ENCODE results near the gene PTPRK. TPM values are rescaled to one million over a fixed set of nuclear protein-coding genes. Genes with fewer than 3 reads are reported as not detected.

PTPRK gene
- polyA plus RNA-seq, 2 donors = 4.3 to 5.1 TPM

- H3K36me3 ChIP-seq (ENCODE audit: control insufficient read depth in 2 of 2, insufficient read depth in 2 of 2, low read length in 1 of 2) = no peaks in the 10 kb centered on the region
- peak overlapping the region; percentile 93 to 95 for H3K27ac ChIP-seq (ENCODE audit: low read depth in 2 of 2, low read length in 1 of 2)
- H3K4me1 ChIP-seq (ENCODE audit: control insufficient read depth in 2 of 2, insufficient read depth in 2 of 2, low read length in 1 of 2) = no peaks in the 10 kb centered on the region
- WGBS, 2 donors = 10 to 12% methylated on average over 21 of the region's 21 CpGs
- peaks cover 0 to 3% of the 10 kb centered on the region in 2 donors for H3K27me3 ChIP-seq (ENCODE audit: control insufficient read depth in 1 of 2, insufficient read depth in 2 of 2, low read length in 2 of 2)
- H3K4me3 ChIP-seq (ENCODE audit: low read depth in 1 of 2, low read length in 2 of 2) = peak overlapping the region; percentile 79 to 80
- no peaks in the 10 kb centered on the region for H3K9me3 ChIP-seq (ENCODE audit: control insufficient read depth in 2 of 2, insufficient read depth in 1 of 2, low read depth in 1 of 2, low read length in 1 of 2)
Measured at GRCh38 chr6:128518434-128519131, 1.8 kb downstream of the PTPRK start.

GRCh38 chr6:128517124-128517523 is 3.3 kb downstream of the PTPRK start:
- Histone ChIP-seq H3K27me3 (ENCODE audit: control insufficient read depth in 1 of 2, insufficient read depth in 2 of 2, low read length in 2 of 2) (peaks cover 0 to 3% of the 10 kb centered on the region in 2 donors), H3K9me3 (ENCODE audit: control insufficient read depth in 2 of 2, insufficient read depth in 1 of 2, low read depth in 1 of 2, low read length in 1 of 2) (no peaks in the 10 kb centered on the region), H3K4me3 (ENCODE audit: low read depth in 1 of 2, low read length in 2 of 2) (no peak overlapping the region), H3K27ac (ENCODE audit: low read depth in 2 of 2, low read length in 1 of 2) (no peak overlapping the region), H3K4me1 (ENCODE audit: control insufficient read depth in 2 of 2, insufficient read depth in 2 of 2, low read length in 1 of 2) (no peaks in the 10 kb centered on the region), H3K36me3 (ENCODE audit: control insufficient read depth in 2 of 2, insufficient read depth in 2 of 2, low read length in 1 of 2) (no peaks in the 10 kb centered on the region)
- 81 to 86% methylated on average over 2 of the region's 2 CpGs for WGBS, 2 donors

- Histone ChIP-seq H3K36me3 (ENCODE audit: control insufficient read depth in 2 of 2, insufficient read depth in 2 of 2, low read length in 1 of 2) (no peaks in the 10 kb centered on the region), H3K4me3 (ENCODE audit: low read depth in 1 of 2, low read length in 2 of 2) (no peak overlapping the region), H3K4me1 (ENCODE audit: control insufficient read depth in 2 of 2, insufficient read depth in 2 of 2, low read length in 1 of 2) (no peaks in the 10 kb centered on the region), H3K27me3 (ENCODE audit: control insufficient read depth in 1 of 2, insufficient read depth in 2 of 2, low read length in 2 of 2) (peaks cover 0 to 3% of the 10 kb centered on the region in 2 donors), H3K9me3 (ENCODE audit: control insufficient read depth in 2 of 2, insufficient read depth in 1 of 2, low read depth in 1 of 2, low read length in 1 of 2) (no peaks in the 10 kb centered on the region), H3K27ac (ENCODE audit: low read depth in 2 of 2, low read length in 1 of 2) (no peak overlapping the region)
- 16 to 17% methylated on average over 1 of the region's 1 CpG for WGBS, 2 donors
Measured at GRCh38 chr6:128516514-128516898, 3.9 kb downstream of the PTPRK start.

GRCh38 chr6:128515550-128516513 is 4.6 kb downstream of the PTPRK start:
- WGBS, 2 donors = 52 to 58% methylated on average over 6 of the region's 6 CpGs

GRCh38 chr6:128513878-128514277 is 6.5 kb downstream of the PTPRK start:
- H3K27me3 ChIP-seq (ENCODE audit: control insufficient read depth in 1 of 2, insufficient read depth in 2 of 2, low read length in 2 of 2) = peaks cover 0 to 3% of the 10 kb centered on the region in 2 donors
- no peaks in the 10 kb centered on the region for H3K36me3 ChIP-seq (ENCODE audit: control insufficient read depth in 2 of 2, insufficient read depth in 2 of 2, low read length in 1 of 2)
- no peak overlapping the region for H3K27ac ChIP-seq (ENCODE audit: low read depth in 2 of 2, low read length in 1 of 2)
- no peaks in the 10 kb centered on the region for H3K4me1 ChIP-seq (ENCODE audit: control insufficient read depth in 2 of 2, insufficient read depth in 2 of 2, low read length in 1 of 2)
- H3K9me3 ChIP-seq (ENCODE audit: control insufficient read depth in 2 of 2, insufficient read depth in 1 of 2, low read depth in 1 of 2, low read length in 1 of 2) = no peaks in the 10 kb centered on the region
- H3K4me3 ChIP-seq (ENCODE audit: low read depth in 1 of 2, low read length in 2 of 2) = no peak overlapping the region
- 76 to 80% methylated on average over 3 of the region's 3 CpGs for WGBS, 2 donors

More at GRCh38 chr6:128515550-128516513, 4.6 kb downstream of the PTPRK start:
- no peaks in the 10 kb centered on the region for H3K36me3 ChIP-seq (ENCODE audit: control insufficient read depth in 2 of 2, insufficient read depth in 2 of 2, low read length in 1 of 2)
- no peak overlapping the region for H3K4me3 ChIP-seq (ENCODE audit: low read depth in 1 of 2, low read length in 2 of 2)
- no peaks in the 10 kb centered on the region for H3K4me1 ChIP-seq (ENCODE audit: control insufficient read depth in 2 of 2, insufficient read depth in 2 of 2, low read length in 1 of 2)
- H3K27ac ChIP-seq (ENCODE audit: low read depth in 2 of 2, low read length in 1 of 2) = no peak overlapping the region
- H3K27me3 ChIP-seq (ENCODE audit: control insufficient read depth in 1 of 2, insufficient read depth in 2 of 2, low read length in 2 of 2) = peaks cover 0 to 3% of the 10 kb centered on the region in 2 donors
- no peaks in the 10 kb centered on the region for H3K9me3 ChIP-seq (ENCODE audit: control insufficient read depth in 2 of 2, insufficient read depth in 1 of 2, low read depth in 1 of 2, low read length in 1 of 2)

GRCh38 chr6:128512296-128512695 is 8.1 kb downstream of the PTPRK start:
- Histone ChIP-seq H3K4me1 (ENCODE audit: control insufficient read depth in 2 of 2, insufficient read depth in 2 of 2, low read length in 1 of 2) (peaks cover 0 to 3% of the 10 kb centered on the region in 2 donors), H3K4me3 (ENCODE audit: low read depth in 1 of 2, low read length in 2 of 2) (no peak overlapping the region), H3K27me3 (ENCODE audit: control insufficient read depth in 1 of 2, insufficient read depth in 2 of 2, low read length in 2 of 2) (peaks cover 0 to 3% of the 10 kb centered on the region in 2 donors), H3K36me3 (ENCODE audit: control insufficient read depth in 2 of 2, insufficient read depth in 2 of 2, low read length in 1 of 2) (no peaks in the 10 kb centered on the region), H3K9me3 (ENCODE audit: control insufficient read depth in 2 of 2, insufficient read depth in 1 of 2, low read depth in 1 of 2, low read length in 1 of 2) (no peaks in the 10 kb centered on the region), H3K27ac (ENCODE audit: low read depth in 2 of 2, low read length in 1 of 2) (no peak overlapping the region)
- WGBS, 2 donors = 45 to 52% methylated on average over 2 of the region's 2 CpGs

- H3K36me3 ChIP-seq (ENCODE audit: control insufficient read depth in 2 of 2, insufficient read depth in 2 of 2, low read length in 1 of 2) = no peaks in the 10 kb centered on the region
- peaks cover 0 to 3% of the 10 kb centered on the region in 2 donors for H3K27me3 ChIP-seq (ENCODE audit: control insufficient read depth in 1 of 2, insufficient read depth in 2 of 2, low read length in 2 of 2)
- H3K9me3 ChIP-seq (ENCODE audit: control insufficient read depth in 2 of 2, insufficient read depth in 1 of 2, low read depth in 1 of 2, low read length in 1 of 2) = no peaks in the 10 kb centered on the region
- 39% methylated on average over 5 of the region's 5 CpGs for WGBS, 2 donors
- peaks cover 0 to 3% of the 10 kb centered on the region in 2 donors for H3K4me1 ChIP-seq (ENCODE audit: control insufficient read depth in 2 of 2, insufficient read depth in 2 of 2, low read length in 1 of 2)
- no peak overlapping the region for H3K27ac ChIP-seq (ENCODE audit: low read depth in 2 of 2, low read length in 1 of 2)
- no peak overlapping the region for H3K4me3 ChIP-seq (ENCODE audit: low read depth in 1 of 2, low read length in 2 of 2)
Measured at GRCh38 chr6:128511506-128511905, 8.9 kb downstream of the PTPRK start.

- H3K4me1 ChIP-seq (ENCODE audit: control insufficient read depth in 2 of 2, insufficient read depth in 2 of 2, low read length in 1 of 2) = peaks cover 0 to 3% of the 10 kb centered on the region in 2 donors
- WGBS, 2 donors = 81 to 86% methylated on average over 1 of the region's 1 CpG
- no peak overlapping the region for H3K27ac ChIP-seq (ENCODE audit: low read depth in 2 of 2, low read length in 1 of 2)
- H3K36me3 ChIP-seq (ENCODE audit: control insufficient read depth in 2 of 2, insufficient read depth in 2 of 2, low read length in 1 of 2) = no peaks in the 10 kb centered on the region
- no peaks in the 10 kb centered on the region for H3K9me3 ChIP-seq (ENCODE audit: control insufficient read depth in 2 of 2, insufficient read depth in 1 of 2, low read depth in 1 of 2, low read length in 1 of 2)
- peaks cover 0 to 3% of the 10 kb centered on the region in 2 donors for H3K27me3 ChIP-seq (ENCODE audit: control insufficient read depth in 1 of 2, insufficient read depth in 2 of 2, low read length in 2 of 2)
- no peak overlapping the region for H3K4me3 ChIP-seq (ENCODE audit: low read depth in 1 of 2, low read length in 2 of 2)
Measured at GRCh38 chr6:128509709-128510108, 10.7 kb downstream of the PTPRK start.

GRCh38 chr6:128508588-128509296 is 11.7 kb downstream of the PTPRK start:
- no peaks in the 10 kb centered on the region for H3K9me3 ChIP-seq (ENCODE audit: control insufficient read depth in 2 of 2, insufficient read depth in 1 of 2, low read depth in 1 of 2, low read length in 1 of 2)
- H3K36me3 ChIP-seq (ENCODE audit: control insufficient read depth in 2 of 2, insufficient read depth in 2 of 2, low read length in 1 of 2) = no peaks in the 10 kb centered on the region
- no peak overlapping the region for H3K27ac ChIP-seq (ENCODE audit: low read depth in 2 of 2, low read length in 1 of 2)
- H3K4me1 ChIP-seq (ENCODE audit: control insufficient read depth in 2 of 2, insufficient read depth in 2 of 2, low read length in 1 of 2) = peaks cover 0 to 3% of the 10 kb centered on the region in 2 donors
- no peak overlapping the region for H3K4me3 ChIP-seq (ENCODE audit: low read depth in 1 of 2, low read length in 2 of 2)
- WGBS, 2 donors = 79 to 80% methylated on average over 15 of the region's 15 CpGs
- peaks cover 0 to 1% of the 10 kb centered on the region in 2 donors for H3K27me3 ChIP-seq (ENCODE audit: control insufficient read depth in 1 of 2, insufficient read depth in 2 of 2, low read length in 2 of 2)

All from esophagus (tissue), 2 donors.